Body of pancreas (tissue), 4 donors: ENCODE data around the gene PLK5. TPM values are rescaled to one million over a fixed set of nuclear protein-coding genes. Genes with fewer than 3 reads are reported as not detected.

Experiments
- ATAC-seq: fragments of 150-250 bp; one replicate; pipeline ENCODE4 v1.9.1; 2016
- DNase-seq, 4 donors: peaks; one replicate each; pipeline ENCODE4 v3.0.0-alpha.2; 2019
- H3K27ac ChIP-seq, 4 donors: fragments of 200-600 bp; sonication (generic); 1 replicate in 3 of 4; 2 replicates in 1 of 4; pipeline versions ENCODE4 v1.5.1 to v1.6.1; 2016 to 2019; ENCODE audit warnings: mild to moderate bottlenecking in 1 of 4, mixed read lengths in 1 of 4, moderate library complexity in 1 of 4
- H3K27me3 ChIP-seq, 2 donors: fragments of 200-600 bp; sonication (generic); one replicate each; pipeline ENCODE4 v1.6.0; 2016; ENCODE audit warnings: mild to moderate bottlenecking in 1 of 2
- H3K36me3 ChIP-seq, 2 donors: fragments of 200-600 bp; sonication (generic); replicated peaks in 1 of 2; 2 replicates each; pipeline ENCODE4 v1.5.1; 2016; ENCODE audit warnings: low read depth in 2 of 2; ENCODE audit not compliant: insufficient read depth in 1 of 2
- H3K4me1 ChIP-seq: fragments of 200-600 bp; sonication (generic); one replicate; pipeline ENCODE4 v1.6.0; 2016
- H3K4me3 ChIP-seq, 2 donors: fragments of 200-600 bp; sonication (generic); 1 replicate in 1 of 2; 2 replicates in 1 of 2; pipeline ENCODE4 v1.5.1; 2016 to 2019
- H3K9me3 ChIP-seq, 3 donors: fragments of 200-600 bp; sonication (generic); 1 replicate in 2 of 3; 2 replicates in 1 of 3; pipeline ENCODE4 v1.5.1; 2016
- POLR2A ChIP-seq, 3 donors: fragments of 450-650 bp; IDR thresholded peaks; one replicate each; pipeline ENCODE4 v1.6.1; 2016; ENCODE audit warnings: antibody characterized with exemption in 3 of 3, mild to moderate bottlenecking in 2 of 3
- WGBS, 2 donors: methylation state at CpG; one replicate each; pipeline ENCODE4 v1.1.5; 2017; 5-methylcytosine and 5-hydroxymethylcytosine counted together
- intact Hi-C: fragments of 100-400 bp; cut with DNase I; formaldehyde crosslinking; loops from one replicate; pipeline ENCODE4 v1.15.1; 2023
- total RNA-seq, 2 donors: library from RNA; depleted of rRNA; stranded (reverse); fragments of >200 nt; gene quantifications; one replicate each; pipeline ENCODE4 v1.1.0, GENCODE V29; 2016
- TF ChIP-seq, protein P1 (sequence below), 7 experiments: fragments of 450-650 bp in 4 of 7; fragments of 200-600 bp in 3 of 7; sonication (generic) in 3 of 7; IDR thresholded peaks; one replicate each; pipeline ENCODE4 v1.5.1; 2016 to 2019; ENCODE audit warnings: antibody characterized with exemption in 7 of 7

PLK5 gene
- total RNA-seq, 2 donors from 2014 or later = not detected

- intact Hi-C loops = no loop called here
- H3K27me3 ChIP-seq = no peaks in the 10 kb centered on the region
- no peaks in the 10 kb centered on the region for H3K36me3 ChIP-seq
- no peaks in the 10 kb centered on the region for H3K9me3 ChIP-seq
- TF ChIP-seq, protein P1, sequence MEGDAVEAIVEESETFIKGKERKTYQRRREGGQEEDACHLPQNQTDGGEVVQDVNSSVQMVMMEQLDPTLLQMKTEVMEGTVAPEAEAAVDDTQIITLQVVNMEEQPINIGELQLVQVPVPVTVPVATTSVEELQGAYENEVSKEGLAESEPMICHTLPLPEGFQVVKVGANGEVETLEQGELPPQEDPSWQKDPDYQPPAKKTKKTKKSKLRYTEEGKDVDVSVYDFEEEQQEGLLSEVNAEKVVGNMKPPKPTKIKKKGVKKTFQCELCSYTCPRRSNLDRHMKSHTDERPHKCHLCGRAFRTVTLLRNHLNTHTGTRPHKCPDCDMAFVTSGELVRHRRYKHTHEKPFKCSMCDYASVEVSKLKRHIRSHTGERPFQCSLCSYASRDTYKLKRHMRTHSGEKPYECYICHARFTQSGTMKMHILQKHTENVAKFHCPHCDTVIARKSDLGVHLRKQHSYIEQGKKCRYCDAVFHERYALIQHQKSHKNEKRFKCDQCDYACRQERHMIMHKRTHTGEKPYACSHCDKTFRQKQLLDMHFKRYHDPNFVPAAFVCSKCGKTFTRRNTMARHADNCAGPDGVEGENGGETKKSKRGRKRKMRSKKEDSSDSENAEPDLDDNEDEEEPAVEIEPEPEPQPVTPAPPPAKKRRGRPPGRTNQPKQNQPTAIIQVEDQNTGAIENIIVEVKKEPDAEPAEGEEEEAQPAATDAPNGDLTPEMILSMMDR (IDR thresholded peaks at IDR 0.05) = no peak
- H3K4me3 ChIP-seq = no peak overlapping the region
- 81 to 83% methylated on average over 11 to 33 of the region's 34 CpGs for WGBS, 2 donors
- H3K27ac ChIP-seq = no peak overlapping the region
- H3K4me1 ChIP-seq = no peaks in the 10 kb centered on the region
- ATAC-seq (no peak), DNase-seq (no peak)
These were observed 50.7 kb downstream of the PLK5 start for GRCh38 chr19:1574354-1575136.

- H3K4me1 ChIP-seq = no peaks in the 10 kb centered on the region
- intact Hi-C loops = no loop called here
- ATAC-seq (no peak), DNase-seq (no peak)
- no peaks in the 10 kb centered on the region for H3K27me3 ChIP-seq
- H3K36me3 ChIP-seq = peaks cover 3 to 7% of the 10 kb centered on the region in 2 donors
- TF ChIP-seq POLR2A (IDR thresholded peaks at IDR 0.05) = no peak
- TF ChIP-seq, protein P1 (IDR thresholded peaks at IDR 0.05) = no peak
- H3K27ac ChIP-seq = no peak overlapping the region
- no peaks in the 10 kb centered on the region for H3K9me3 ChIP-seq
- 77 to 82% methylated on average over 18 to 22 of the region's 22 CpGs for WGBS, 2 donors
- H3K4me3 ChIP-seq = no peak overlapping the region
These were observed 51.7 kb downstream of the PLK5 start for GRCh38 chr19:1575323-1576241.

- Histone ChIP-seq H3K4me1 (no peaks in the 10 kb centered on the region), H3K27me3 (no peaks in the 10 kb centered on the region), H3K27ac (no peak overlapping the region), H3K9me3 (no peaks in the 10 kb centered on the region), H3K4me3 (no peak overlapping the region), H3K36me3 (peaks cover 8 to 10% of the 10 kb centered on the region in 2 donors)
- WGBS, 2 donors = 85 to 98% methylated on average over 7 to 30 of the region's 30 CpGs
- ATAC-seq (no peak), DNase-seq (no peak)
- no peak for TF ChIP-seq POLR2A (IDR thresholded peaks at IDR 0.05)
- TF ChIP-seq, protein P1 (IDR thresholded peaks at IDR 0.05) = no peak
- intact Hi-C loops = no loop called here
These were observed 52.6 kb downstream of the PLK5 start for GRCh38 chr19:1576242-1577089.

- ATAC-seq (no peak), DNase-seq (no peak)
- H3K4me1 ChIP-seq = no peaks in the 10 kb centered on the region
- H3K27me3 ChIP-seq = no peaks in the 10 kb centered on the region
- intact Hi-C loops = no loop called here
- H3K36me3 ChIP-seq = peaks cover 8 to 10% of the 10 kb centered on the region in 2 donors
- no peaks in the 10 kb centered on the region for H3K9me3 ChIP-seq
- H3K27ac ChIP-seq = no peak overlapping the region
- TF ChIP-seq, protein P1 (IDR thresholded peaks at IDR 0.05) = no peak
- no peak for TF ChIP-seq POLR2A (IDR thresholded peaks at IDR 0.05)
- no peak overlapping the region for H3K4me3 ChIP-seq
- 82 to 96% methylated on average over 5 to 36 of the region's 41 CpGs for WGBS, 2 donors
These were observed 53.4 kb downstream of the PLK5 start for GRCh38 chr19:1577090-1577928.
